ENCODE results near the gene ENTR1.

ENTR1 gene

GRCh38 chr9:136372561-136373299 lies 37.7 kb downstream of the ENTR1 start:
- no peak for DNase-seq

GRCh38 chr9:136372006-136372405 lies 38.4 kb downstream of the ENTR1 start:
- DNase-seq = no peak

DNA sequence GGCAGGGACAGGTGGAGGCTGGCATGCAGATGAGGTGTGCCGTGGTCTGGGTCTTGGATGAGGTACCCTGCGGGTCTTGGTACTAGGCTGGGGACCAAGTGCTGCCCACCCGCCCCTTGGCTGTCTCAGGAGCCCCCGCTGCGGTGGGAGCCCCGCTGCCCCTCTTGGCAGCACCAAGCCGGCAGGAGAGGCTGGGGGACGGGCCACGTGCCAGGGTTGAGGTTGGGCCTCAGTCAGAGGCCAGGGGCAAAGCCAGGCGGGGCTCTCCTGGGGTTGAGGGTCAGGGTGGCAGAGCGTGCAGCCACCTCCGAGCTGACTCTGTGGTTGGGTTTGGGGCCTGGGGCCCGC lies 38.9 kb downstream of the ENTR1 start:
- DNase-seq = no peak

- DNase-seq = no peak
Measured at GRCh38 chr9:136370687-136371532, 39.5 kb downstream of the ENTR1 start.

DNA sequence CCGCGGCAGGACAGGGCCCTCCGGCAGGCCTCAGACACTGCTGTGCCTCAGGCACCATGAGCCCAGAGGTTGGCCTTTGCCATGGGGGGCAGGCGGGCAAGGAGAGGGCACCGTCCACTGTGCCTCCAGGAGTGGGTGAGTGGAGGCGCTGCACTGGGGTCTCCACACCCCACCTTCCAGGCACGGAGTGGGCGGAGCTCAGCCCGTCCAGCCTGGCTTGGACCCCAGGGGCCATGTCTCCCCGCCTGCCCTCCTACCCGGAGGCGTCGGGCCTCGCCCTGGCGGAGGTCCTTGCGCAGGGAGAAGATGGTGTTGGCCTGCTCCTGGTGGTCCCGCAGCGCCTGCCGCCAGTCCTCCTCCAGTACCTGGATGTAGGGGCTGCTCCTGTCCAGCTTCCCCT lies 40.4 kb downstream of the ENTR1 start:
- no peak for DNase-seq

GRCh38 chr9:136368190-136368589 lies 42.2 kb downstream of the ENTR1 start:
- DNase-seq = no peak

GRCh38 chr9:136367296-136368145 lies 42.9 kb downstream of the ENTR1 start:
- no peak for DNase-seq

DNA sequence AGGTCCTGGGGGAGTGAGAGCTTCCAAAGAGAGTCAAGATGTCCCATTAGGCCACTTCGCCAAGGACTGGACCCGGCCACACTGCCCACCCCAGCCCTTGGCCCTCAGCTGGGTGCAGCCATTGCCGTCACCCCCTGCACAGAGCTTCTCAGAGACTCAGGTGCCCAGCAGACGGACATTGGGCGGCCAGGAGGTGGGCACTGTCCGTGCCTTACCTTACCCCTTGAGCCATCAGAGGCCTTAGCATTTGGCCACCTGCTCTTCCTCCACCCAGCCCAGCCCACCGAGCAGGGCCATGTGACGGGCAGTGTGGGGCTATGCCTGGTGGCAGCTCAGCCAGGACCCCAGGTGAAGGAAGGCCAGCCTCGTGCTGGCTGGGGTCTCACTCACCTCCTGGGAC lies 43.6 kb downstream of the ENTR1 start:
- DNase-seq = no peak

DNA sequence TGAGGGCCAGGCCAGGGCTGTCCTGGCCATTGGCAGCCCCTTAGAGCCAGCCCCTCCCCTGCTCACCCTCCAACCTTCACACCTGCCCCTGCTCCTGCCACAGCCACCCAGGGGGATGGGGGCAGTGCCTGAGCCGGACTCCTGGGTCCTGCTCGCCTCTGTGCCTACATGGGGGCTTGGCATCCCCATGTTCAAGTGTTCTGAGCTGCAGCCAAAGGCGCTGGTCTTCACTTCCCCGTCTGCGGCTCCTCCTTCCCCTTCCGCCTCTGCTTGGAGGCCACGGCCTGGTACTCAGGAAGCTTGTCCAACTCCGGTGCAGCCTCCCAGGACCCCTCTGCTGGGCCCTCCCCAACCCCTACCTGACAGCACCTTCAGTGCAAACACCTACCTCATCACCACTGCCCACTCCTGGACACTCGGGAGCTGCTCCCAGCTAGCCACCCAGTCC lies 44.6 kb downstream of the ENTR1 start:
- no peak for DNase-seq

DNA sequence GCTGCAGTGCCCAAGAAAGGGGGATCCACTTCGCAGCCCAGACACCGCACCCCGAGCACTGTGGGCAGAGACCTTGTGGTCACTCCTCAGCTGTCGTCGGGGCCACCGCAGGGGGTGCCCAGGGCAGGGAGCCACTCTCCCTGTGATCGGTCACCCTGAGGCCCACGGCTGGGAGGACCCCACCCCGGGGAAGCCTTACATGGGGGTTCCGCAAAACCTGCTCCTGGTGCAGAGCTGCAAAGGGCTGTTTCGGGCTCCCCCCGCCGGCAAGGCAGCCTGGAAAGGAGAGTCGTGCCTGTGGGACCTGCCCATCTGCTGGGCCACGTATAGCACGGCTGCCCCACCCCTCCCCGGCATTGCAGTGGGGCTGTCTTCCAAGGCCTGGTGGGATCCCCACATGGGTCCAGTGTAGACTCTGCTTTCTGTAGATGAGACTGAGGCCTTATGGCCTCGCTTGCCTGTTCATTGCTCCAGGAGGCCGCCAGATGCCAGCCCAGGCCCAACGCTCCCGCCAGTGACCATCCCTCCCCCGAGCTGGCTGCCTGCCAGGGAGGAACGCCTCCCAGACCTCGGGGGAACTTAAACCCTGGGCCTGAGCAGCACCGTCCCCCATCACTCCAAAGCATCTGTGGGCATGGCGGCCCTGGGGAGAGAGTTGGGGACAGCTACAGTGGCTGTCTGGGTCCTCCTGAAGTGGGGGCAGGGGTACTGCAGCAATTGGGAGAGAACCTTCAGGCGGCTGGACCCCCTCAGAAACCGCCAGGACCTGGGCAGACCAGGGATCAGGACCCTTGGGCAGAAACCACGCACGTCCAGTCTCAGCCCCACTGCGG lies 45.3 kb downstream of the ENTR1 start:
- DNase-seq = no peak

GRCh38 chr9:136363949-136364748 lies 46.3 kb downstream of the ENTR1 start:
- no peak for DNase-seq

DNA sequence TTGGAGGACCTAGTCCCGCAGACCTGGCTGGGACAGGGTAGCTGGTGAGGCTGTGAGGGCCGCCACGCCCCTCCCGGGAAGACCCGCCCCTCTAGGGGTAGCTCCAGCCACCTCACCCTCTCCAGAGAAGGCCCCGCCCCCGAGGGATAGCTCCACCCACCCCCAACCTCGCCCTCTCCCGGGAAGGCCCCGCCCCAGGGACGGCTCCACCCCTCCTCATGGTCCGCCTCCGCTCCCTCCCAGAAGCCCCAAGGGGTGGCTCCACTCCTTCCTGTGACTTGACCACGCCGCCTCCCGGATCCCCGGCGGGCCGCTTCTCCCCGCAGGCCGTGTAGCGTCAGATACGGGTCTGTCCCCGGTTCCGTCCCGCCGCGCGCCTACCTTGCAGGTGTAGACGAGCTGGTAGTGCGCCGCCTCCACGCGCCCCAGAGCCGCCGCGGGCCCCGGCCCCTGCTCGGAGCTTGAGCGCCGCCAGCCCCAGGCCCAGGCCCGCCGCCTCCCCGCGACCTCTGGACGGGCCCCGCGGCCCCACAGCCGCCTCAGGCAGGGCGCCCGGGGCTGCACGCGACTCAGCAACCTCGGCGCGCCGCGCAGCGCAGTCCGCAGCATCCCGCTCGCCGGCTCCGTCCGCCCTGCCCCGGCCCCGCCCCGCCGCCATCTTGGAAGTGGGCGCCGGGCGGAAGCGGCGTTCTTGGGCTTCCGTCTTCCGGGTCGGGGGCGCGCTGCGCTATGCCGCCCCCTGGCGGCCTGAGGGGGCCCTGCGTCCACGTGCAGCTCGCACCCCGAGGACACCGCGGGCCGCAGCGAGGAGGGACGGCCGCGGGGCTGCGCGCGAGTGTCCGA lies 47.1 kb downstream of the ENTR1 start, which contains the start of gene DNLZ:
Gene DNLZ, minus strand, starts transcription at position 639 of the 843 bp plus-strand sequence. Its CDS starts 30 bp downstream, at position 609.
- DNase-seq = peak; percentile 83

DNA sequence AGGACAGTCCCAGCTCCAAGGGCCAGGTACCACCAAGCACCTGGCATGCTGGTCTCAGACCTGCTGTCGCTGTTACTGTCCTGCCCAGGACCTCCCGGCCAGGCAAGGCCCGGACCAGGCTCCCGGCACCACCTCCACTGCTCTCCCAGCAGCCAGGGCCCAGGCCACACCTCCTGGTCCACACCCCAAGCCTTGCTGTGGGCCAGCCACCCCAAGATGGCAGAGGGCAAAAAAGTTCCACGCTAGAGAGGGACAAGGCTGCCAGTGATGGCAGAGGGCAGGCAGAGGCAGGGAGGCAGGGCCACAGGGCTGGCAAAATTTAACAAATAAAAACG lies 48.0 kb downstream of the ENTR1 start:
- DNase-seq = no peak

DNA sequence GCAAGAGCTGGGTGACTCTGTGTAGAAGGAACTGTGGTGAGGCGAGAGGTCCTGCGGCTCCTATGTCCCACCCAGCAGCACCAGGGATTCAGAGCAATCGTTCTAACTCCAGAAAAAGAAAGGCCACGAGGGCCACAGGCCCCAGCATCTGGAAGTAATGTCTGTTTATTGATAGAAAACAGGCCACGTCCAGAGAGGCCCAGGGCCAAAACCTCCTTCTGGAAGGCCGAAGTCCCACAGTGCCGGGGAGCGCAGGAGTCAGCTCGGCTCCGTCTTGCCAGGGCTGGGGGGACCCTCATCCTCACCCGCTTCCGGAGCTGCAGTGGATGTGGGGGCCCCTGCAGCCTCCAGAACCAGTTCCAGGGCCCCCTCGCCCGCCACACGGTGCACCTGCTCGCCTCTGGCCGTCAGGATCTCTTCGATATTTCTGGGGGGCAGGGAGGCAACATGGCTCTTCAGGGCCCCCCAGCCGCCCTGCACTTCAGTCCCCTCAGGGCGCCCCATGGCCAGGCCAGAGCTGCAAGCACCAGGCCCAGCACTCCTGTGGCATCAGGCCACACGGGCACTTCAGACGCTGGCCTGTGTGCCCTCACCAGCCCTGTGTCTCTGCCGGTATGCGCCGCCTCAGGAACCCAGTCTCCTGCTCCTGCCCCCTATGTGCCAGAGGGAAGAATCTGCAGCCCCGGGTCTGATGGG lies 48.5 kb downstream of the ENTR1 start:
- no peak for DNase-seq

DNA sequence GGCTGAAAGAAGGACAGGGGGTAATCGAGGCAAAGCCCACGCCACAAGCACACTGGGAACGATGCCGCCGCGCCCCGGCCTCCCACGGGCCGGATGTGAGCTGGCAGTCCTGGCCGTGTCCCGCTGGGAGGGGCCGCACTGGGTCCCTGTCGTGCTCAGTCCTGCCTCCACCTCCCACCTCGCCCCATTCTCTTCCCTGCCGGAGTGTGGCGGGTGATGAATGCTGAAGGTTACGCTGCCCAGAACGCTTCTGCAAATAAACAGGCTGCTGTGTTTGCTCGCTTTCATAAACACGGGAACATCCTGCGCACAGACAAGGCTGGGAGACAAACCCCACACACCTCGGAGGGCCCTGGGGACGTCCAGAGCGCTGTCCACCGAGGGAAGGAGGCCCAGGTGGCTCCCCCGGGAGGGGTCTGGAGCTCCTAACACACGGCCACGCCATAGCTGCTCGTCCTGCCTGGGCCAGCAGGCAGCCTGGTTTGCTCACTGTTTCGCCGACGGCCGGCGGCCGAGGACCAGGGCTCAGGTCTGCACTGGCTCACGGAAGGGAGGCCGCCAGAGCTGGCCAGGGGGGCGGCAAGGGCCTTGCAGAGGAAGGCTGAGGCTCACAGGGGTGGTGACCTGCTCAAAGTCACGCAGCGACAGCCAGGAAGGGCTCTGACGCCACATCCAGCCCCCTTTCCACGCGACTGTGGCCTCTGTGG lies 49.2 kb downstream of the ENTR1 start:
- DNase-seq = no peak

- DNase-seq = no peak
Measured at GRCh38 chr9:136359774-136360718, 50.4 kb downstream of the ENTR1 start.

GRCh38 chr9:136358888-136359287 lies 51.5 kb downstream of the ENTR1 start:
- no peak for DNase-seq

GRCh38 chr9:136358016-136358415 lies 52.4 kb downstream of the ENTR1 start:
- no peak for DNase-seq
